Measurements from ENCODE around the gene LRTM2. TPM values are rescaled to one million over a fixed set of nuclear protein-coding genes. Genes with fewer than 3 reads are reported as not detected.

LRTM2 gene
- total and polyA plus RNA-seq, 2 experiments from 2014 or later: not detected

DNA sequence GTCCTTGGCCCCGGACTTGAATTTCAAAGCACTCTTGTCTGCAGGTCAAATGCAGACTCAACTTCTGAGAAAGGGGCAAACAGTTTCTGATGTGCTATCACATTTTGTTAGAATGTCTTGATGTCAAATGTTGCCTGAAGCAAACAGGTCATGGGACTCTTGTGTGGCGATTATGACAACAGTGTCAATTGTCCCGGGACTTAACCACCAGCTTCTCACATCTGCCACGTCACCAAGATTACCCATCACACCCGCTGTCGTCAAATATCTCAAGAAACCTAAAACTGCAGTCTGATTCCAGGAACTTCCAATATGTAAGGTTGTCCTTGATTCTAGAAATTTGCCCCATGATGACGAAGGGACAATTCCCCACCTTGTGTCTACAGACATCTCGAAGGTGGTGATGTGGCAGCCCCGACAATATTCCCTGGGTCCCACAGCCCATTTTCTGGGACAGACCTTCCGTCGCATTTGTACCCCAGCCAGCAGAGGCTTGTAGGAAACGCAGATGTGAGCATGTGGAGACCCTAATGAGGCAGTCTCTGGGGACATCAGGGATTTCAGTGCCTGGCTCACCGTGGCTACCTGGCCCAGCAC is 21.3 kb downstream of the LRTM2 start:
- Histone ChIP-seq H3K4me2 (no peak overlapping the region), H3K4me3 (no peak overlapping the region), H3K9me3 (ENCODE audit: low read depth) (no peaks in the 10 kb centered on the region), H4K20me1 (ENCODE audit: insufficient read depth, poor library complexity, severe bottlenecking) (no peaks in the 10 kb centered on the region), H2AFZ (no peak overlapping the region), H3K9me2 (replicated peaks; ENCODE audit: insufficient read depth) (no peaks in the 10 kb centered on the region), H3K79me2 (no peaks in the 10 kb centered on the region), H3K36me3 (replicated peaks; ENCODE audit: insufficient read depth, low read depth) (no peaks in the 10 kb centered on the region), H3K27ac (no peak overlapping the region), H3K27me3 (no peaks in the 10 kb centered on the region), H3K4me1 (ENCODE audit: insufficient read depth) (no peaks in the 10 kb centered on the region)
- TF ChIP-seq, protein P1, sequence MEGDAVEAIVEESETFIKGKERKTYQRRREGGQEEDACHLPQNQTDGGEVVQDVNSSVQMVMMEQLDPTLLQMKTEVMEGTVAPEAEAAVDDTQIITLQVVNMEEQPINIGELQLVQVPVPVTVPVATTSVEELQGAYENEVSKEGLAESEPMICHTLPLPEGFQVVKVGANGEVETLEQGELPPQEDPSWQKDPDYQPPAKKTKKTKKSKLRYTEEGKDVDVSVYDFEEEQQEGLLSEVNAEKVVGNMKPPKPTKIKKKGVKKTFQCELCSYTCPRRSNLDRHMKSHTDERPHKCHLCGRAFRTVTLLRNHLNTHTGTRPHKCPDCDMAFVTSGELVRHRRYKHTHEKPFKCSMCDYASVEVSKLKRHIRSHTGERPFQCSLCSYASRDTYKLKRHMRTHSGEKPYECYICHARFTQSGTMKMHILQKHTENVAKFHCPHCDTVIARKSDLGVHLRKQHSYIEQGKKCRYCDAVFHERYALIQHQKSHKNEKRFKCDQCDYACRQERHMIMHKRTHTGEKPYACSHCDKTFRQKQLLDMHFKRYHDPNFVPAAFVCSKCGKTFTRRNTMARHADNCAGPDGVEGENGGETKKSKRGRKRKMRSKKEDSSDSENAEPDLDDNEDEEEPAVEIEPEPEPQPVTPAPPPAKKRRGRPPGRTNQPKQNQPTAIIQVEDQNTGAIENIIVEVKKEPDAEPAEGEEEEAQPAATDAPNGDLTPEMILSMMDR (IDR thresholded peaks at IDR 0.05; ENCODE audit: poor library complexity): no peak
- TF ChIP-seq EZH2phosphoT487 (IDR thresholded peaks at IDR 0.05; ENCODE audit: low read depth, severe bottlenecking, unreplicated experiment) (no peak), EZH2 (IDR thresholded peaks at IDR 0.05; ENCODE audit: borderline replicate concordance) (no peak)
- DNase-seq (ENCODE audit: low spot score): no peak
- 95% methylated on average over 13 of the region's 13 CpGs for WGBS (ENCODE audit: low lambda C conversion rate, missing lambda C conversion rate)

DNA sequence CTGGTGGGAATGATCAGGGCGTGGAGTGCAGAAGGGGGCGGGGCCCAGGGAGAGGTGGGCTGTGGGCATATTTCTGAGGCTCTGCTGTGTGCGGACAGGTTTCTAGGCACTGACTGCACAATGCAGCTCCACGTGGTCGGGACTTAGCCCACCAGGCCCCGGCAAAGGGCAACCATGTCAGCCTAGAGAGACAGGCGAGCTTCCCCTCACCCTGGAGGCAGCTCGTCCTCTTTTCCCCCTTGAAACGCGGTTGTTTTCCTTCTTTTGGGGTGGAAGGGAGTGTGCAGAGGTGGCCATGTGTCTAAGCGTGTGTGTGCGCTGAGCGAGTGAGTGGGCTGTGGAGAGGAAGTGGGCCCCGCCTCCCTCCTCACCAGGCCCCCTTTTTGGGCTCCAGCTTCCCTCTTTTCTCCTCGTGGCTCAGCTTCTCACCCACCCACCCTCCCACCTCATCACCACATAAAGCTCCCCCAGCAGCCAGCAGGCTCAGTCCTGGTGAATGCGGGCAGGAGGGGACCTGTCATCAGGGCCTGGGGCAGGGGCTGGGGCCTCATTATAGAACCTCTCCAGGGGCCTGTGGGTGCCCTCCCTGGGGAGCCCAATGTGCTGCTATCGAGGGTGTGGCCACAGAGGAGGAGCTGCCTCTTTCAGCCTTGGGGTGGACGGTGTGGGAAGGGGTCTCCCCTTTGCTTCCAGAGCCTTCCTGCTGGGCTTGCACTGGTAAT is 22.0 kb downstream of the LRTM2 start:
- H3K36me3 ChIP-seq (replicated peaks; ENCODE audit: insufficient read depth, low read depth): no peaks in the 10 kb centered on the region
- no peak overlapping the region for H3K27ac ChIP-seq
- no peaks in the 10 kb centered on the region for H3K79me2 ChIP-seq
- no peak overlapping the region for H2AFZ ChIP-seq
- 90% methylated on average over 16 of the region's 18 CpGs for WGBS (ENCODE audit: low lambda C conversion rate, missing lambda C conversion rate)
- H3K4me2 ChIP-seq: no peak overlapping the region
- H3K27me3 ChIP-seq: no peaks in the 10 kb centered on the region
- no peaks in the 10 kb centered on the region for H3K4me1 ChIP-seq (ENCODE audit: insufficient read depth)
- H4K20me1 ChIP-seq (ENCODE audit: insufficient read depth, poor library complexity, severe bottlenecking): no peaks in the 10 kb centered on the region
- H3K9me3 ChIP-seq (ENCODE audit: low read depth): no peaks in the 10 kb centered on the region
- TF ChIP-seq EZH2 (IDR thresholded peaks at IDR 0.05; ENCODE audit: borderline replicate concordance) (no peak), EZH2phosphoT487 (IDR thresholded peaks at IDR 0.05; ENCODE audit: low read depth, severe bottlenecking, unreplicated experiment) (no peak)
- TF ChIP-seq, protein P1 (IDR thresholded peaks at IDR 0.05; ENCODE audit: poor library complexity): no peak
- no peaks in the 10 kb centered on the region for H3K9me2 ChIP-seq (replicated peaks; ENCODE audit: insufficient read depth)
- H3K4me3 ChIP-seq: no peak overlapping the region
- no peak for DNase-seq (ENCODE audit: low spot score)

DNA sequence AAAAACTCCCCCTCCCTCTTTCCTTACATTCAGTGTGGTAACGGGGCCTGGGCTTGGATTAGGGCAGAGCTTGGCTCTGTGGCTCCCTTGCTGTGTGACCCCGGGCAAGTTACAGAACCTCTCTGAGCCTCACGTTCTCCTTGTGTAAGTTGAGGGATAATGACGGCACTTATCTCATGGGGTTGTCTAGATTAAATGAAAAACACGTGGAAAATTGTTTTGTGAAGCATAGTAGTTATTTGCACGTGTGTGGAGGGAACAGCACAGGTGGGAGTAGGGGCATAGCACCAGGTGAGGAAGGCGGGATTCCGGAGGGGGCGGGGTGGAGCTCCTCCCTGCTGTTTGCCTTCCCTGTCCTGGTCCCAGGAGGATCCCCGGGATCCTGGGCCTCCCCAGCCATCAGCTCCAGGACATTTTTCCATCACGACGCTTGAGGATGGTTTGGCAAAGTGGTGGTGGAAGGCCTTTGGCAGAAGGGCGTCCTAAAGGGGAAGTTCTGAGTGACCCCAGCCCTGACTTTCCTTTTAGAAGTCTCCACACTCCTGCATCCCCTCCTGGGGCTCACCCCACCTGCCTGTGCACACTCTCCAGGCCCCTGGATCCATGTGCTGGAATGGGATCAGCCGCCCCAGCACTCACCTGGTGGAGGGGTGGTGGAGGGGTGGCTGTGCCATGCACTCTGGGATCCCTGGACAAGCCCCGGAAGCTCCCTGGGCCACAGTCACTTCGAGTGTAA is 22.7 kb downstream of the LRTM2 start:
- H3K4me1 ChIP-seq (ENCODE audit: insufficient read depth): no peaks in the 10 kb centered on the region
- no peak for DNase-seq (ENCODE audit: low spot score)
- TF ChIP-seq EZH2 (IDR thresholded peaks at IDR 0.05; ENCODE audit: borderline replicate concordance) (no peak), EZH2phosphoT487 (IDR thresholded peaks at IDR 0.05; ENCODE audit: low read depth, severe bottlenecking, unreplicated experiment) (no peak)
- TF ChIP-seq, protein P1 (IDR thresholded peaks at IDR 0.05; ENCODE audit: poor library complexity): no peak
- H3K27ac ChIP-seq: no peak overlapping the region
- H3K9me2 ChIP-seq (replicated peaks; ENCODE audit: insufficient read depth): no peaks in the 10 kb centered on the region
- H3K79me2 ChIP-seq: no peaks in the 10 kb centered on the region
- 83% methylated on average over 16 of the region's 16 CpGs for WGBS (ENCODE audit: low lambda C conversion rate, missing lambda C conversion rate)
- no peaks in the 10 kb centered on the region for H3K9me3 ChIP-seq (ENCODE audit: low read depth)
- H2AFZ ChIP-seq: no peak overlapping the region
- H3K4me3 ChIP-seq: no peak overlapping the region
- H3K4me2 ChIP-seq: no peak overlapping the region
- no peaks in the 10 kb centered on the region for H3K36me3 ChIP-seq (replicated peaks; ENCODE audit: insufficient read depth, low read depth)
- H3K27me3 ChIP-seq: no peaks in the 10 kb centered on the region
- no peaks in the 10 kb centered on the region for H4K20me1 ChIP-seq (ENCODE audit: insufficient read depth, poor library complexity, severe bottlenecking)
